H54 (cell line): Measurements from ENCODE around the gene SLC1A7.

Experiments used
- DNase-seq: peaks from one replicate; pipeline ENCODE4 v3.0.0; 2011; ENCODE audit warnings: low spot score, mixed read lengths; ENCODE audit not compliant: insufficient read length
- FAIRE-seq: peaks from 3 replicates; lab custom pipeline; 2011; peaks lifted over from hg19 to GRCh38; lab: Jason Lieb, UNC
- POLR2A ChIP-seq: IDR thresholded peaks from 2 replicates; pipeline ENCODE4 v1.6.1; 2011; ENCODE audit warnings: low read depth, mild to moderate bottlenecking, low read length

Gene SLC1A7

DNA sequence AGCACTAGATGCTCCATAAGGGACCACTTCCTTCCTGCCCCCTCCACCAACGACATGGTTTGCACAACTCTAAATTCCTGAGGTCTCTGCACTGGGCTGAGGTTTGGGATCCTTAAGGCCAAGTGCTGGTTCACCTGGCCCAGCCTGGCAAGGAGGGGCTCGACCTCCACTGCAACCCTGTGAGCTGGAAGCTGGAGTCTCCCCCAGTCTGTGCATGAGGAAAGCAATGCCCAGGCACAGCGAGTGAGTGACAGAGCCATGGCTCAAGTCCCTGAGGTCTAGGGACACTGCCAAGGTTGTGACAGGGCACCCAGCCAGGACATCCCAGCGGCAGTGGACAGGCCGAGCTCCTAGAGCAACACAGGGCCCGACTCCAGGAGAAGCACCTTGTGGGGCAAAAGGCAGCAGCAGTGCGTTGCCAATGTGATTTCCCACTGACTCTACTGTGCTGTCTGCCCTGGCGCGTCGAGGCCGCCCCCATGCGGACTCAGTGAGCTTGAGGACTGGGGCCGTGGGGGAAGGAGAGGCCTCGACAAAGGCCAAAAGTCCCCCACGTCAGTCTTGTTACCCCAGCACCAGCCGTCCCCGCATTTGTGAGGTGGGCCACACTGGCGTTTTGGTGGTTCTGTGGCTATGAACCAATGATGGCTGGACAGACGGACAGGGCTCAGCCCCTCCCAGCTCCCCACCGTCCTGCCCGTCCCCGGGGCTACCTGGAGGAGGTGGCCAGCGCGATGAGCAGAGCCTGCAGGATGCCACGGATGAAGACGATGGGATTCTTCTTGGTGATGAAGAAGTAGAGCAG, 50.4 kb downstream of the SLC1A7 start:
- DNase-seq (no peak), FAIRE-seq (no peak)
- no peak for TF ChIP-seq POLR2A

DNA sequence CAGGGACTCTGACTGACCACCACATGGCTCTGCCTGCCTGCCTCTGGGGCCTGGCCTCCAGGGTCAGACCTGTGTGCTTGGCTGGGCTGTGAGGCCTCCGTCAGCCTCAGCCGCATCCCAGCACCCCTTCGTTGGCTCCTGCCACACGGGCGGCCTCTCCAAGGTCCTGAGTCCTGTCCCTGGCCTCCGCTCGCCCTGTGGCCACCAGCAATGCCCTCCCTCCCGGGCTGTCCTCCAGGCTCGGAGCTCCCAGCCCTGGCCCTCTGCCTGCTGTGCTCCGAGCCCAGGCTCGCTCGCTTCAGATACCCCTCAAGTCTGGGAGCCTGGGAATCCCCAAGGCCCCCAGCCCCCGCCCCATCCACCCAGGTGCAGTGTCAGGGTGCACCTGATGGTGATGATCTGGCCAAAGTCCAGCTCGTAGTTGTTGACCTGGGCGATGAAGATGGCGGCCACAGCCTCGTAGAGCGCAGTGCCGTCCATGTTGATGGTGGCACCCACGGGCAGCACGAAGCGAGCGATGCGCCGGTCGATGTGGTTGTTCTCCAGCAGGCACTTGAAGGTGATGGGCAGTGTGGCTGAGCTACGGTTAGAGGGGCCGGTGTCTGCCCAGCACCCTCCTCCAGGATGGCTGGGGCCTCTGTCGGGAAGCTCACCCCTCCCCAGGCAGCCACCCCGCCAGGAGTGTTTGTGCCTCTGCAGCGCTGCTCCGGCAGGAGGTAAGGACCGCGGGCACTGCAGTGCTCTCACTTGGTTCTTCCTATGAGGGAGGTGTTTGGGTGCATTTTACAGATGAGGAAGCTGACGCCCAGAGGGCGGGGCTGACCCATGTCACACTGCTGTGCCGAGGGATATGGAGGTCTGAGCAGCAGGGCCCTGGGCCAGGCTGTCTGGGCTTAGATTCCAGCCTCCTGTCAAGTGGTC, 52.0 kb downstream of the SLC1A7 start:
- no peak for TF ChIP-seq POLR2A
- no peak for FAIRE-seq
- no peak for DNase-seq

DNA sequence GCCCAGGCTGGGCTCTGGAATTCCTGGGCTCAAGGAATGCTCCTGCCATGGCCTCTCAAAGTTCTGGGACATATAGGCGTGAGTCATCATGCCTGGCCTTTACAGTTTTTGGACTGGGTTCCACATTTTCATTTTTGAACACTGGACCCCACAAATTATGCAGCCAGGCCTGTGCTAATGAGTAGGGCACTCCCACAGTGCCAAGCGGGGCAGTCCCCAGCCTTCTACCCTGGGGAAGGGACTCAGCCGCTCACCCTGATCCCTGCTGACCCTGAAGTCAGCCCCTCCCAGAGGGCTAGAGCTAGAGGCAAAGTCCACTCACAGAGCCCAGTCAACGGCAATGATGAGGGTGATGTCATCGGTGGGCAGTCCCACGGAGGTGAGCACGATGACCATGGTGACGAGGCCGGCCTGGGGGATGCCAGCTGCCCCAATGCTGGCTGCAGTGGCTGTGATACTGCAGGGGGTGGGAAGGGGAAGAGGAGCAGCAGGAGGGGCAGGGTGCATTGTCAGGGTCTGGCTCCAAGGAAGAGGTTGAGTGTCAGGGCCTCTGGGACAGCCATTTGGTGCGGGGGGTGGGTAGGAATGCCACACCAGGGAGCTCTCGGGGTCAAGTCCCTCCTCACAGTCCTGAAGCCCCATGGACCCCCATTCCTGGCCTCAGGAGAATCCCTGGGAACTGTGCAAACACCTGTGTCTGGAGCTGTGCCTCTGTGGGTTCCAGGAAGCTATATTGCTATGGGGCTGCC, 52.8 kb downstream of the SLC1A7 start:
- TF ChIP-seq POLR2A, result no peak
- DNase-seq (peak; percentile 37), FAIRE-seq (no peak)

DNA sequence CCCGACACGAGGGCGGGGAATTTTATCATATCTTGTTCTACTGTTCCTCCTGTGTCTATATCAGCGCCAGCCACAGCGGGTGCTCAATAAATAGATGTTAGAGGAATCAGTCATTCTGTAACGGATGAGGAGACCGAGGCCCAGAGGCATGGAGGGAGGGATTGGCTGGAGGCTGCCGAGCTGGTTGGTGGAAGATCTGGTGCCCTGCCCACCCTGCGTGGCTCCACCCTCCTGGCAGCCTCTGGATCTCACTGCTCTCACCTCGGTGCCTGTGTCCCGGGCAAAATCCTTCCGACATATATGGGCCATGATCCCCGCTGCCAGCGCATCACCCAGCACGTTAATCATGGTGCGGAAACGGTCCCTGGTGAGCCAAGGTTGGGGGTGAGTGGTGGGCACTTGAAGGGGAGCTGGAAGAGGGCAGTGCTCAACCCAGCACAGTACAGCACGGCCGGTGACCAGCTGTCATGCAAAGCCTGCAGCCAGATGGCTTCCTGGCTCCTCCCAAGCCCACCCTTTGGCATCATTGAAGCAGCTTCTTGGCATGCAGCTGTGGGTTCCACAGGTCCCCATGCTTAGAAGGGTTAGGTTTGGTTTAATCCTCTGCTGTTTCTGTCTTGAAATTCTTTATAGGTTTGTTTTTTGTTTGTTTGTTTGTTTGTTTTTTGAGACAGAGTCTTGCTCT, 53.7 kb downstream of the SLC1A7 start:
- DNase-seq (no peak), FAIRE-seq (no peak)
- TF ChIP-seq POLR2A, result no peak

DNA sequence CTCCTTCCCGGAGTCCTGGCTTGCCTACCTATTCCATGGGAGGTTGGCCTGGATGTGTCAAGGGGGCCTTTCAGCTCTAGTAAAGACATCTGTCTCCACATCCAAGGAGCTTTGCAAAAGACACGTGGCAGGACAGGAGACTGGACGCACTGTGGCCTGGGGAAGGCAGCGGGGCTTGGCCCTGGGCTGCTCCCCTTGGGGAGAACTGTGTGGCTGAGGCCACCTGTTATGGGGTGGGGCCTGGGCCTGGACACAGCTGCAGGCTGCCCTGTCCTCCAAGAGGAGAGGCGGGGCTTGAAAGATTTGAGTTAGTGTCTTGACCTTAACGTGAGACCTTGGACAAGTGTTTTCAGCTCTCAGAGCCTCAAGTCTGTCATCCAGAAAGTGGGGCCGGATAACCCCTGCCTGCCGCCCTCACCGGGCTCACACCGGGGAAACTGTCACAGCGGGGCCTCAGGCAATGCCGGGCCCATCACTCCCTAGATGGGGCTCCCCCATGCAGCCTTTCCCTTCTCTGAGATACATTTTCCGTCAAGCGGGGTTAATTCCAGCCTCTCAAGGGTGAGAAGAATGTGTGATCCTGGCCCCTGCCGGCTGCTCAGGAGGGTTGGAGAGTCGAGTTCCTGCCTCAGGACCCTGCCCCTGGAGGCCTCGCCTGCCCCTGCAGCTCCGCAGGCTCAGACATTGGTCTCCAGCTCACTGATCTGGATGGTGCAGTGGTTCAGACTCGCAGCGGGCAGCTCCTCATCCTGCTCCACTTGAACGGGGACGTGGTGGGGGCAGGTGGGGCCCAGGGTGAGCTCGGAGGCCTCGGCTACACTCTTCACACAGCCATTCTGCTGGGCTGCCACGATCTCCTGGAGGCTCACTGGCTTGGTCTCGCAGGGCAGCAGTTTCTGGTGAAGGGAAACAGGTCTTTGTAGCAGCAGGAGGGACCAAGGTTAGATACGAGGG, 54.8 kb downstream of the SLC1A7 start:
- no peak for TF ChIP-seq POLR2A
- DNase-seq (no peak), FAIRE-seq (no peak)

DNA sequence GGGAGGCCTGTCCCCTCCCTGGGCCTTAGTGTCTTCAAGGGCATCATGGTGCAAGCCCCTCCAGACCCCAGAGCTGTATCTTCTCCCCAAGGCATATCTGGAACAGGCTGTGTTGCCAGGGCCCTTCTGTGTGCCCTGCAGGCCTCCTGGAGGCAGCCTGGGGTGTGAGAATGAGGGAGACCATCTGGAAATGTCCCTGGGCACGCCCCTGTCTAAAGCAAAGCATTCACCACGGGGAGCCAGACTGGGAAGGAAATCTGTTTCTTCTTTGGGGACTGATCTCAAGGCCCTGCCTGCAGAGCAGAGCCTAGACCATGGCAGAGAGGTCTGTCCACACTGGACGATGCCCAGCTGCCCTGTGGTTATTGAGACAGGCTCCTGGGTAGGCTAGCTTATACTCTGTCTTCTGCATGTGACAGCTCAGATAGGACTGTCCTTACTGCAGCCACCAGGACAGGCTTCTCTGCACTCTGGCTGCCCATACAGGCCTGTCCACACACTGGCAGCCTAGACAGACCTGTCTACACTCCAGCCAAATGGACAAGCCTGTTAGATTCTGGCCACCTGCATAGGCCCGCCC, 55.9 kb downstream of the SLC1A7 start:
- no peak for FAIRE-seq
- TF ChIP-seq POLR2A, result no peak
- no peak for DNase-seq

DNA sequence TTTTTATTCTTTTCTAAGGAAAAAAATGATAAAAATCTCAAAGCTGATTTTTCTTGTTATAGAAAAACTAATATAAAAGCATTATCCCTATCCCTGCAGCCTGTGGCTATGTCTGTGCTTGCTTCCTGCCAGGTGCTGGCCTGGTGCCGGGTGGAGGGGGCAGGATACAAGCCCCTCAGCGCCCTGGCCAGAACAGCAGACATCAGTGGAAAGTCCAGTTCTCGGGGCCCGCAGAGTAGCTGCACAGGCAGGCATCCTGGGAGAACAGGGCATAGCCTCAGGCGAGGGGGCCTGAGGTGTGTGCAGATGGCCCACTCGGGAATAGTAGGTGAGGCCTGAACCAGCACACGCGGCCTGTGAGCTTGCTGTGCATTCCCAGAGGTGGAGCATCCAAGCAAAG, 57.0 kb downstream of the SLC1A7 start:
- DNase-seq (no peak), FAIRE-seq (no peak)
- TF ChIP-seq POLR2A, result no peak

DNA sequence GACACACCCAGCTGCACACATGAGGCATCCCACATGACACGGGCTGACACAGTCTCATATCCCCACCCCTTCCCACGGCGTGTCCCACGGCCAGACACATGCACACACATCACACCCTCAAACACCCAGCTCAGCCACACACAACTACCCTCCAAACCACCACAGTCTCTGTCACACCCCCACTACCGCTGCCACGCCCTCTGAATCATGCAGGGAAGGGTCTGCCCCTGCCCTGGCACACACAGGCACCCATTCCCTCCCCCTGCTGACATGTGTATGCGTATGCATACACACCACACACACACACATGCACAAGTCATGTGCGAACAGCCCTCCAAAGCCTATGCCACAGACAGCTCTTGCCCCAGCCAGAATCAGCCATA, 57.9 kb downstream of the SLC1A7 start:
- FAIRE-seq (no peak), DNase-seq (no peak)
- no peak for TF ChIP-seq POLR2A

DNA sequence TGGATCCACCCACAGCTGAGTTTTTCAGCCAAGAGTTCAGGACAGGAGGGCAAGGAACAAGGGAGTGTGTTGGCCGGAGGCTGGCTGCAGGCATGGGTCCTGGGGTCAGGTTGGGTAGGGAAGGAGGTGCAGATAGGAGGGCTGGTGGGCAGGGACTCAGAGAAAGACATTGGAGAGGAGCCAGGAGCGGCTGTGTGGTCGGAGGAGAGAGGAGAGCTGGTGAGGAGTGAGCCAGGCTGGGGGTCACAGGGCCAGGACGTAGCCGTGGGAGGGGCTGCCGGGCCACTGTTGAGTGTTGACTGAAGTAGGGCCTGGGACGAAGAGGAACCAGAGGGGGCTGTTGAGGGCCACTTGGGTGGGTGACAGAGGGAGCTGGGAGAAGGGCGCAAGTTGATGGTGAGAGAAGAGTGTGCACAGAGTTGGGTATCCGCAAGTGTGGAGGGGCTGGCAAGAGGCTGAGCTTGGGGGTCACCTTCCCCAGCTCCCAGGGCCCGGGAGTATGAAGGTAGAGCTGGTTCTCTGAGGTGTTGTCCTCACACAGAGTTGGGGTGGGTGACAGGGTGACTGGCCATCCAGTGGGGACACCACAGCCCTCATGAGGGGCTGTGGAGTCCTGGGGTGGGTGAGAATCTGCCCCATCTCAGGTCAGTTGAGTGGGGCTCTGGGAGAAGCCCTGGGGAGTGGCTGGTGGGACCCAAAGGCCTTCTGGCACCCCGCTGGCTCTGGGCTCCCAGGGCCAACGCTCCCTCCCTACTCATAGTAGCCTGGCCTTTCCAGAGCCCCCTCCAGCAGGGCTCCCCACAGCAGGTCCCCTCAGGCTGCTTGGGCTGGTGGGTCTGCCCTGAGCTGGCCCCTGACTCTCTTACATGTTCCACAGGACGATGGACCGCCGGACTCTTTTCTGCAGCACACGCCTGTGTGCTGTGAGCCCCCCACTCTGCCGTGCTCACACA, 58.5 kb downstream of the SLC1A7 start:
- no peak for DNase-seq
- TF ChIP-seq POLR2A, result no peak
- FAIRE-seq, result no peak

DNA sequence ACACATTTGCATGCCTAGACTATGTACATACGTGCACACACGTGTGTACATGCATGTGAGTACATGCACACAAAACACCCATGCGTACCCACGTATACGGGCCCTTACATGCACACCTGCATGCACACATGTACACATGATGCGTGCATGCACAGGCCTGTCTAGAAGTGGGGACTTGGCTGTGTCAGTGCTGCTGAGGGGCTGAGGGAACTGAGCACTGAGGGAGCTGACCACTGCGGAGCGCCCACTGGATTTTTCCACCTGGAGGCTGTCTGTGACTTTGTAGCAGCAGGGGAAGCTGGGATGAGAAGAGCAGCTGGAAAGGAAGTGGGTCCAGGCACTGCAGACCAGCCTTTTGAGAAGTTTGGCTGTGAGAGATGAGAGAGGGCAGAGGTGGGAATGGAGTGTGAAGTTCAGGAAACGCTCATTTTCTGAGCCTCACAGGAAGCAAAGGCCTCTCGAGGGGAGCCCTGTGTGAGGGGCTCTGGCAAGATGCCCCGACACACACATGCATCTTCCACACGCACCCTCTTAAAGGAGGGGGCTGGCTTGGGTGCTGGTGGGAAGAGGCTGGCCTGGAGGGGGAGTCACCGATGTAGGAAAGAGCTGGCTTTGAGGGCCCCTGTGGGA, 59.5 kb downstream of the SLC1A7 start:
- no peak for FAIRE-seq

DNA sequence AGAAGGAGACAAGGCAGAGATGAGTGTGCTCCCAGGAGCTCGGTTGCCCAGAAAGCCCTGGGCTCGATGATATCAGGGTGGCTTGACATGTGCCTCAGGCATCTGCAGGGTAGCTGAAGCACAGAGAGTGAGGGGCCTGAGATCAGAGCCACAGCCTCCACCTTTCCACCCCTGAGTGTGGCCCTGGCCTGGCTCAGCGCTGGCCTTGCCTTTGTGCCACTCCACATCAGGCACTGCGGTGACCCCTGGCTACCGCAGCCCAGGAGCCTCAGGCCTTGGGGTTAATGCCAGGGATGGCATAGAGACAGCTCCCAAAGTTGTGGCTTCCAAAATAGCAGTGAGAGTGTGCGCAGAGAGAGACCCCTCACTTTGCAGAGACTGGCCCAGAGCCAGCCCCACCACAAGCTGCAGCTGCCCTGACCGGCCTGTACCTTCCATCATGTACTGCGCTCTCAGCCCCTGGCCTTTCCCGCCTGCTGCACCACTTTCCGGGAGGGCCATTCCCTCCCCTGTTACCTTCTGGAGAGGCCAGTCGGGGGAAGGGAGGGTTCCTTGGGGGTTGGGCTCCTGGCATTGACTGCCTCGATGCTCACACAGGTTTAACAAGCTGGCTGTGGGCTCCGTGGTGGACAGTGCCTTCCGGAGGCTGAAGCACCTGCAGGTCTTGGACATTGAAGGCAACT, 60.9 kb downstream of the SLC1A7 start:
- FAIRE-seq, result no peak
- TF ChIP-seq POLR2A, result no peak
- no peak for DNase-seq

More for the DNA sequence above, 59.5 kb downstream of the SLC1A7 start:
- no peak for DNase-seq
- no peak for TF ChIP-seq POLR2A
